ACC112 (cell line): ENCODE data around the gene STX12.
"Not testable (repeated sequence)": the region's sequence is repeated elsewhere in the genome, so short reads cannot be mapped to it uniquely, and the experiment has no call there.

Experiments used
- H2AFZ ChIP-seq: fragments of 200-600 bp; sonication (generic); one replicate; pipeline ENCODE4 v1.6.0; 2017; ENCODE audit warnings: antibody characterized with exemption, low read length; ENCODE audit not compliant: unreplicated experiment
- H3K27ac ChIP-seq: fragments of 200-600 bp; sonication (generic); 2 replicates; pipeline ENCODE4 v1.5.1; 2014; ENCODE audit warnings: low read depth, mild to moderate bottlenecking, antibody characterized with exemption, low read length, moderate library complexity
- H3K27me3 ChIP-seq: fragments of 200-600 bp; sonication (generic); 2 replicates; pipeline ENCODE4 v1.6.1; 2014; ENCODE audit warnings: mild to moderate bottlenecking, antibody characterized with exemption, low read length, moderate library complexity, mixed read lengths; ENCODE audit not compliant: insufficient read depth
- H3K36me3 ChIP-seq: fragments of 200-600 bp; sonication (generic); 2 replicates; pipeline ENCODE4 v1.6.1; 2016; ENCODE audit warnings: mild to moderate bottlenecking, antibody characterized with exemption, low read length, moderate library complexity, mixed read lengths; ENCODE audit not compliant: insufficient read depth
- H3K4me1 ChIP-seq: fragments of 200-600 bp; sonication (generic); one replicate; pipeline ENCODE4 v1.6.1; 2016; ENCODE audit warnings: low read length, mixed read lengths; ENCODE audit not compliant: insufficient read depth, unreplicated experiment, control insufficient read depth
- H3K4me3 ChIP-seq: fragments of 200-600 bp; sonication (generic); 2 replicates; pipeline ENCODE4 v1.5.1; 2014; ENCODE audit warnings: mild to moderate bottlenecking, low read depth, low read length
- H3K79me2 ChIP-seq: fragments of 200-600 bp; sonication (generic); one replicate; pipeline ENCODE4 v1.6.0; 2016; ENCODE audit warnings: low read length; ENCODE audit not compliant: control insufficient read depth, unreplicated experiment, insufficient read depth

The STX12 gene

GRCh38 chr1:27775336-27775735 is 2.3 kb downstream of the STX12 start:
- H3K27me3 ChIP-seq, H3K36me3 ChIP-seq, H3K27ac ChIP-seq, H2AFZ ChIP-seq: not testable (repeated sequence)
- Histone ChIP-seq H3K4me3 (peak overlapping the region; percentile 2; the same call in 1 of the 2 replicates), H3K79me2 (peaks cover 56% of the 10 kb centered on the region), H3K4me1 (peaks cover 11% of the 10 kb centered on the region)

GRCh38 chr1:27776276-27776675 is 3.3 kb downstream of the STX12 start:
- not testable (repeated sequence) for H3K27me3 ChIP-seq, H3K4me3 ChIP-seq, H3K36me3 ChIP-seq, H3K27ac ChIP-seq, H2AFZ ChIP-seq
- H3K79me2 ChIP-seq, result peaks cover 62% of the 10 kb centered on the region
- H3K4me1 ChIP-seq, result peaks cover 18% of the 10 kb centered on the region

GRCh38 chr1:27778056-27778455 is 5.0 kb downstream of the STX12 start:
- Histone ChIP-seq H2AFZ (no peak overlapping the region), H3K4me1 (peaks cover 23% of the 10 kb centered on the region), H3K36me3 (no peaks in the 10 kb centered on the region; the same call in 1 of the 2 replicates), H3K79me2 (peaks cover 74% of the 10 kb centered on the region), H3K27ac (no peak overlapping the region), H3K27me3 (no peaks in the 10 kb centered on the region), H3K4me3 (no peak overlapping the region)

- no peaks in the 10 kb centered on the region for H3K27me3 ChIP-seq
- no peaks in the 10 kb centered on the region; the same call in 1 of the 2 replicates for H3K36me3 ChIP-seq
- no peak overlapping the region for H3K27ac ChIP-seq
- no peak overlapping the region for H3K4me3 ChIP-seq
- peaks cover 30% of the 10 kb centered on the region for H3K4me1 ChIP-seq
- H2AFZ ChIP-seq, result no peak overlapping the region
- H3K79me2 ChIP-seq, result peaks cover 70% of the 10 kb centered on the region
These were observed 6.1 kb downstream of the STX12 start for GRCh38 chr1:27779122-27779521.

GRCh38 chr1:27782950-27783349 is 9.9 kb downstream of the STX12 start:
- H3K27me3 ChIP-seq, result no peaks in the 10 kb centered on the region
- no peak overlapping the region for H2AFZ ChIP-seq
- H3K27ac ChIP-seq, result no peak overlapping the region
- peaks cover 43% of the 10 kb centered on the region for H3K4me1 ChIP-seq
- H3K36me3 ChIP-seq, result no peaks in the 10 kb centered on the region; the same call in 1 of the 2 replicates
- H3K4me3 ChIP-seq, result no peak overlapping the region
- H3K79me2 ChIP-seq, result peaks cover 66% of the 10 kb centered on the region

- Histone ChIP-seq H3K36me3 (peaks cover under 1% of the 10 kb centered on the region), H3K4me3 (no peak overlapping the region), H3K27ac (no peak overlapping the region), H3K4me1 (peaks cover 59% of the 10 kb centered on the region), H3K79me2 (peaks cover 63% of the 10 kb centered on the region), H3K27me3 (no peaks in the 10 kb centered on the region), H2AFZ (no peak overlapping the region)
These were observed 11.7 kb downstream of the STX12 start for GRCh38 chr1:27784700-27785099.

- H3K27me3 ChIP-seq, result no peaks in the 10 kb centered on the region
- peaks cover 57% of the 10 kb centered on the region for H3K4me1 ChIP-seq
- H3K36me3 ChIP-seq, result peaks cover 9% of the 10 kb centered on the region
- no peak overlapping the region for H2AFZ ChIP-seq
- H3K4me3 ChIP-seq, result no peak overlapping the region
- peaks cover 57% of the 10 kb centered on the region for H3K79me2 ChIP-seq
- H3K27ac ChIP-seq, result peak overlapping the region; percentile 27
These were observed 12.9 kb downstream of the STX12 start for GRCh38 chr1:27785781-27786455.

GRCh38 chr1:27787895-27788294 is 14.9 kb downstream of the STX12 start:
- Histone ChIP-seq H3K79me2 (peaks cover 45% of the 10 kb centered on the region), H3K27ac (peak overlapping the region; percentile 62), H3K4me1 (peaks cover 52% of the 10 kb centered on the region), H3K36me3 (peaks cover 13% of the 10 kb centered on the region), H2AFZ (no peak overlapping the region), H3K27me3 (no peaks in the 10 kb centered on the region), H3K4me3 (no peak overlapping the region)

GRCh38 chr1:27789540-27790041 is 16.6 kb downstream of the STX12 start:
- Histone ChIP-seq H3K27me3 (no peaks in the 10 kb centered on the region), H3K79me2 (peaks cover 33% of the 10 kb centered on the region), H3K27ac (peak overlapping the region; percentile 74), H3K4me3 (peak overlapping the region; percentile 14; the same call in 1 of the 2 replicates), H2AFZ (no peak overlapping the region), H3K36me3 (peaks cover 22% of the 10 kb centered on the region), H3K4me1 (peaks cover 39% of the 10 kb centered on the region)

- H3K27me3 ChIP-seq, H3K4me3 ChIP-seq, H2AFZ ChIP-seq: not testable (repeated sequence)
- peaks cover 27% of the 10 kb centered on the region for H3K36me3 ChIP-seq
- H3K4me1 ChIP-seq, result peaks cover 41% of the 10 kb centered on the region
- peaks cover 29% of the 10 kb centered on the region for H3K79me2 ChIP-seq
- H3K27ac ChIP-seq, result peak overlapping the region; percentile 74
These were observed 17.3 kb downstream of the STX12 start for GRCh38 chr1:27790270-27790669.

- H3K4me3 ChIP-seq, result no peak overlapping the region
- H3K4me1 ChIP-seq, result peaks cover 10% of the 10 kb centered on the region
- no peaks in the 10 kb centered on the region for H3K27me3 ChIP-seq
- peaks cover 36% of the 10 kb centered on the region for H3K36me3 ChIP-seq
- no peaks in the 10 kb centered on the region for H3K79me2 ChIP-seq
- peak overlapping the region; percentile 56 for H3K27ac ChIP-seq
- no peak overlapping the region for H2AFZ ChIP-seq
These were observed 22.6 kb downstream of the STX12 start for GRCh38 chr1:27795601-27796000.
